ENCODE measurements around the gene NDUFB1.

NDUFB1 gene

DNA sequence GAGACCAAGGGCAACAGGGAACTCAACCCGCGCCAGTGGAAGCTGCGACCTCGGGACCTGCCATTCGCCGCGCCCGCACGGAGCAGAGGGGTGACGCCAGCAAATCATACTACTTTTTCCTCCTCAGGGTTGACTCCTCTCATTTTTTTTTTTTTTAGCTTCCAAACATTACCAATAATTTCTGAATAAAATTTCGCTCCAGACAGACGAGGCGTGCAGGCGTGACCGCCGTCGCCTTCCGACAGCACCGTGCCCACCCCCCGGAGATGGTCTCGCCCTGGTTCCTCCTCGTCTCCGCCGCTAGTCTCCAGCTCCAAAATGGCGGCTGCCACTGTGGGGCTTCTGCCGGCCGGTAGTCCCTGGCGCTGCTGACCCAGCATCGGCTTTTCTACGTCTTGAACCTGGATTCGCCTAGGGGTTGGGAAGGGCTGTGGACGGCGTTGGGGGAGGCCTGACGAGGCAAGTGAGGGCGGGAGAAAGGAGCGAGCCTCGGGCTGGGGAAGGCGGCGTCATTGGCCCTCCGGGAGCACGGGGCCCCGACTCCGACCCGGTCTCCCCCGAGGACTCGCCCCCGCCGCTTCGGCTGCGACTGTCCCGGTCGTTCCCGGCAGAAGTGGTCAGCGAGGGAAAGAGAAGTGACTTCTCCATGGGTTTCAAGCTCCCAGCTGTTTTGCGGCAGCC is at the start of gene NDUFB1, which contains the start of gene CPSF2:
Gene NDUFB1 (minus strand): TSS at position 37 of the 681 bp plus-strand sequence. CDS start 4,069 bp downstream, outside the sequence.
Gene CPSF2 (plus strand): TSS at position 300 of the 681 bp plus-strand sequence. CDS start 9,016 bp downstream, outside the sequence.
- TF ChIP-seq ZNF274 (IDR thresholded peaks at IDR 0.05; ENCODE audit: low read depth, low read length): no peak
- peak within 1 kb of the TSS; percentile 81 for H3K4me3 ChIP-seq (ENCODE audit: low read length)

DNA sequence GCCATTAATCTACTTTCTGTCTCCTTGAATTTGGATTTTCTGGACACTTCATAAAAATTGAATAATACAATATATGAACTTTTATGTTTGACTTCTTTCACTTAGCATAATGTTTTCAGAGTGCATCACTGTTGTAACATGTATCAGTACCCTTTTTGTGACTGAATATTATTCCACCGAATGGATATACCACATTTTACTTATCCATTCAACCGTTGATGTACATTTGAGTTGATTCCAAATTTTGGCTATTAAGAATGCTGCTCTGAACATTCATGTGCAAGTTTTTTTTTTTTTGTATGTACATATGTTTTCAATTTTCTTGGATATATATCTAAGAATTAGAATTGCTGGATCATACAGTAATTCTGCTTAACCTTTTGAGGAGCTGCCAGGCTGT is 43.5 kb upstream of the NDUFB1 start:
- no peak overlapping the region for H3K4me3 ChIP-seq (ENCODE audit: low read length)
- TF ChIP-seq ZNF274 (IDR thresholded peaks at IDR 0.05; ENCODE audit: low read depth, low read length): no peak

GRCh38 chr14:92161521-92161920 is 40.0 kb upstream of the NDUFB1 start:
- TF ChIP-seq ZNF274 (IDR thresholded peaks at IDR 0.05; ENCODE audit: low read depth, low read length): no peak
- H3K4me3 ChIP-seq (ENCODE audit: low read length): no peak overlapping the region

- no peak for TF ChIP-seq ZNF274 (IDR thresholded peaks at IDR 0.05; ENCODE audit: low read depth, low read length)
These were observed 39.1 kb upstream of the NDUFB1 start for GRCh38 chr14:92160619-92161018.

DNA sequence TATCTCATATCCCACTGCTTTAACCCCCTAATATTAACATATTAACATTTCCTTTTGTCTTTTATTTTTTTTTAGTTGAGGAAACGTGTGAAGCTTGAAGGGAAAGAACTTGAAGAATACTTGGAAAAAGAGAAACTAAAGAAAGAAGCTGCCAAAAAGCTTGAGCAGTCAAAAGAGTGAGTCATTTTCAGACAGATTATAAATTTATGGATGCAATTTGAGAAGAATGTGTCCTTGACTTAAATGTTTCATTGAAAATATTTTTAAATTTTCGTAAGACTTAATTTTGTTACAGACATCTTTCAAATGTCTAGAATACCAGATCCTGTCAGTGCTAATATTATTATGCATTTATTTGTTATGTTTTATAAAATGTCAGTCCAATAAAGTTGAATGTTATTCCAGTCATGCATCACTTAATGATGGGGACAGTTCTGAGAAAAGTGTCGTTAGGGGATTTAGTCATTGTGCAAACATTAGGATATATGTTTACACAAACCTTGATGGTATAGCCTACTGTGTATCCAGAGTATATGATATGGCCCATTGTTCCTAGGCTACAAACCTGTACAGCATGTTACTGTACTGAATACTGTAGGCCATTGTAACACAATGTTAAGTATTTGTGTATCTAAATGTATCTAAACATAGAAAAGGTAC is 32.9 kb upstream of the NDUFB1 start:
- H3K4me3 ChIP-seq (ENCODE audit: low read length): no peak overlapping the region
- no peak for TF ChIP-seq ZNF274 (IDR thresholded peaks at IDR 0.05; ENCODE audit: low read depth, low read length)

More at GRCh38 chr14:92160619-92161018, 39.1 kb upstream of the NDUFB1 start:
- no peak overlapping the region for H3K4me3 ChIP-seq (ENCODE audit: low read length)

DNA sequence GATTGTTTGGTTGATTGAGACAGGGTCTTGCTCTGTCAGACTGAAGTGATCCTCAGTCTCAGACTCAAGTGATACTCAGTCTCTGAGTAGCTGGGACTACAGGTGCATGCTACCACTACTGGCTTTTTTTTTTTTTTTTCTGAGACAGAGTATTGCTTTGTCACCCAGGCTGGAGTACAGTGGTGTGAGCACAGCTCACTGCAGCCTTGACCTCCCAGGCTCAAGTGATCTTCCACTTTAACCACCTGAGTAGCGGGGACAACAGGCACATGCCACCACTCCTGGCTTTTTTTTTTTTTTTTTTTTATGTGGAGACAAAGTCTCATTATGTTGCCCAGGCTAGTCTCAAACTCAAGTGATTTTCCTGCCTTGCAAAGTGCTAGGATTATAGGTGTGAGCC is 32.1 kb upstream of the NDUFB1 start:
- no peak for TF ChIP-seq ZNF274 (IDR thresholded peaks at IDR 0.05; ENCODE audit: low read depth, low read length)
- no peak overlapping the region for H3K4me3 ChIP-seq (ENCODE audit: low read length)

- no peak overlapping the region for H3K4me3 ChIP-seq (ENCODE audit: low read length)
- no peak for TF ChIP-seq ZNF274 (IDR thresholded peaks at IDR 0.05; ENCODE audit: low read depth, low read length)
These were observed 23.2 kb upstream of the NDUFB1 start for GRCh38 chr14:92144708-92145107.

DNA sequence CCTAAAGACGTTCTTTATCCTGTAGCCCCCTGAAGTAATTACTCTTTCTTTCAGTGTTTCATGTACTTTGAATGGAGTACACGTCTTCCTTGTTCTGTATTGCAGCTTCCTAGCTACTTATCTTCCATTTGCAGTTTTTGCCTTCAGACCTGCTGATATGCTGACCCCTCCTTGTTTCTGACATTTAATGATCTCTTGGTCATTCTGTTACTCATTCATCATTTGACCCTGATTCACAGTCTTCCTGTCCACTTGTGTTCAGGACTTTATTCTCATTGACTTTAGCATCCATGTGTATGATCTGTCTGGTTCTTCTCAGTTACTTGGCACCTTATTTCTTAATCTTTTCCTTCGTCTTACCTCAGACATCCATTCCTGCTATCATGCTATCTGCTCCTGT is 22.5 kb upstream of the NDUFB1 start:
- no peak overlapping the region for H3K4me3 ChIP-seq (ENCODE audit: low read length)
- no peak for TF ChIP-seq ZNF274 (IDR thresholded peaks at IDR 0.05; ENCODE audit: low read depth, low read length)

DNA sequence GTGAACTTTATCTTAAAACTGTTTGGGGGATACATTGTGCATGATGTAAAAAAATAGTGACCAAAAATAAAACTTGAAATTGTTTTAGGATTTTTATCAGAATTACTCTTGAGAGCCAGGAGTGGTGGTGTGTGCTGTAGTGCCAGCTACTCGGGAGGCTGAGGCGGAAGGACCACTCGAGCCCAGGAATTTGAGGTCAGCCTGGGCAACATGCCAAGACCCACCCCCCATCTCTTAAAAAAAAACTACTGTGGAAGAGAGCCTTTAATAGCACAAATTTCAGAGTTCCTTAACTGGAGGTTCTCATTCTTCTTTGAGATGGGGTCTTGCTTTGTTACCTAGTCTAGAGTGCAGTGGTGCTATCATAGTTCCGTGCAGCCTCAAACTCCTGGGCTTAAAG is 21.8 kb upstream of the NDUFB1 start:
- H3K4me3 ChIP-seq (ENCODE audit: low read length): no peak overlapping the region
- no peak for TF ChIP-seq ZNF274 (IDR thresholded peaks at IDR 0.05; ENCODE audit: low read depth, low read length)

DNA sequence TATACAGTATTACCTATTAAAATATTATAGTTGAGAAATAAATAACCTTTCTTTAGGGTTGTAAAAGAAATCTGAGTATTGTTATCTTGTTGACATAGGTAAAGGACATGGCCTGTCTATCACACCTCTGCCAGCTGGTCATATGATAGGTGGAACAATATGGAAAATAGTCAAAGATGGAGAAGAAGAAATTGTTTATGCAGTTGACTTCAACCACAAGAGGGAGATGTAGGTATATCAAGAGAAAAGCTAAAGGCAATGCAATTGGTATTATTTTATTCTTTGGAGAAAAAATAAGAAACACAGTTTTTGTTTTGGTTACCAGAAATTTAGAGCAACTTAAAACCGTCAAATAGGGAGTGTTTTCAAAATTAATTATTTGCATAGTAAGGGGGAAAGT is 13.8 kb upstream of the NDUFB1 start:
- no peak overlapping the region for H3K4me3 ChIP-seq (ENCODE audit: low read length)
- TF ChIP-seq ZNF274 (IDR thresholded peaks at IDR 0.05; ENCODE audit: low read depth, low read length): no peak

DNA sequence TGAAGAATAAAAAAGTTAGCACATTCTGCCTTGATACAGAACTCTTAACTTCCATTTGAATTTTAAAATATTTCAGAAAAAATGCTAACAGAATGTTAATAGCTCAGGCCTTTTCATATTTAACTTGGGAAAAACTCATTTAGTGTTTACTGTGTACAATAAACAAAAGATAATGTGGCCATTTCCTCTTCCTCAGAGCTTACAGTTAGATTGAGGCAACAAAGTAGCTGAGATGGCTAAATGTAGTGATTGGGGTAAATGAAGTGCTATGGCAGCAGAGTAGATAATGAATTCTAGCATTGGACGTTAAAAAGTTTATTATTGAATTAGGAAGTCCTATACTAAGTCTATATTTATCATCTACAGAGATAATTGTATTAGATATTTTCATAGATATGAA is 12.9 kb upstream of the NDUFB1 start:
- H3K4me3 ChIP-seq (ENCODE audit: low read length): no peak overlapping the region
- no peak for TF ChIP-seq ZNF274 (IDR thresholded peaks at IDR 0.05; ENCODE audit: low read depth, low read length)

DNA sequence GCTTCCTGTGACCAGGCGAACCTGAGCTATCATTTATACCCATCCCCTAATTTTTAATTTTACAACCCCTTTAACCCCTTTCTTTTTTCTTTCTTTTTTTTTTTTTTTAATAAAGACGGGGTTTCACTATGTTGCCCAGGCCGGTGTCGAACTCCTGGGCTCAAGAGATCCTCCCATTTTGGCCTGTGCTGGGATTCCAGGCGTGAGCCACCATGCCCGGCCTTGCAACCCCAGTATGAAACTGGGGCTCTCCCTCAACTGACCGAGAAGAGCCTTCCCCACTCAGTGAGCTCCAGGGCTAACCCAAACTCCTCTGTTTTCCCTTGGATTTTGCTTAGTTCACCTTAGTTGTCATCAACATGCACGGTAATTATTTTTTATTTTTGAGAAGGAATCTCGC is 1.3 kb upstream of the NDUFB1 start:
- peak overlapping the region; percentile 81 for H3K4me3 ChIP-seq (ENCODE audit: low read length)
- TF ChIP-seq ZNF274 (IDR thresholded peaks at IDR 0.05; ENCODE audit: low read depth, low read length): no peak

DNA sequence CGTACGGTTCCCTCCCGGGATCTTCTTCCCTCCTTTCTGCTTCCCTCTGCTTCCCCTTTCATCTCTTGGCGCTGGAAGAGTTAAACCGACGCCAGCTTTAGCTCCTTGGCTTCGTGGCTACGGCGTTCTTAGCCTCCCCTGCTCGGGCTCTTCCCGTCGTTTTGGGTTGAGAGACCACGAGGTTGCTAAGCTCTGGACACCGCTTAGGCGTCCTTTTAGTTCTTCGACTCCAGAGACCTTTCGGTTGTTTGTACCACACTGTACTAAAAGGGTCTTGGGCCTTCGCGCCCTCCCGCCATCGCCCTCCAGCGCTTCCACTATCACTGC is 808 bp upstream of the NDUFB1 start:
- H3K4me3 ChIP-seq (ENCODE audit: low read length): peak overlapping the region; percentile 81
- no peak for TF ChIP-seq ZNF274 (IDR thresholded peaks at IDR 0.05; ENCODE audit: low read depth, low read length)

DNA sequence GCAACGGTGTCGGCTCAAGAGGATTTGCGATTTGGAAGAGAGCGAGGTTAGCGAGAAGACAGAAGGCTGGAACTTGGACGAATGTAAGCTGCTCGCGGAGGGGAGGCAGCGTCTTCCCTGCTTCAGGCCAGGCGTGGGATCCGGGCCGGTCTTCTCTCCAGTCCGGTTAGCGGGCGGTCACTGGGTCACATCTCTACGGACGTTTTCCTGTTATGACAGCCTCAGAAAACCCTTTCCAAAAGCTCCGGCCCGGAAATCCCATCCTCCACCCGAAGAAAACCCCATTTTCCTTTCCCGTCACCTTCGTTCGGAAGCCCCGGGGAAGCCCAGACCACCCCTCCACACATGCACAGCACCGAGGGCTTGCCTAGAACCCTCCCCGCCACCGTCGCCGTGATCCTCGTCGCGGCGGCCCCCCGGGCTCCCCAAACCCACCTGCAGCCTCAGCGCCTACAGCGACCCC is 268 bp downstream of the NDUFB1 start:
- peak overlapping the region; percentile 81 for H3K4me3 ChIP-seq (ENCODE audit: low read length)
- TF ChIP-seq ZNF274 (IDR thresholded peaks at IDR 0.05; ENCODE audit: low read depth, low read length): no peak

- H3K4me3 ChIP-seq (ENCODE audit: low read length): no peak overlapping the region
- TF ChIP-seq ZNF274 (IDR thresholded peaks at IDR 0.05; ENCODE audit: low read depth, low read length): no peak
These were observed 12.0 kb downstream of the NDUFB1 start for GRCh38 chr14:92109490-92109889.

Measured in GM08714 (cell line).